Measurements from ENCODE around the gene TRIP10.

Gene TRIP10

DNA sequence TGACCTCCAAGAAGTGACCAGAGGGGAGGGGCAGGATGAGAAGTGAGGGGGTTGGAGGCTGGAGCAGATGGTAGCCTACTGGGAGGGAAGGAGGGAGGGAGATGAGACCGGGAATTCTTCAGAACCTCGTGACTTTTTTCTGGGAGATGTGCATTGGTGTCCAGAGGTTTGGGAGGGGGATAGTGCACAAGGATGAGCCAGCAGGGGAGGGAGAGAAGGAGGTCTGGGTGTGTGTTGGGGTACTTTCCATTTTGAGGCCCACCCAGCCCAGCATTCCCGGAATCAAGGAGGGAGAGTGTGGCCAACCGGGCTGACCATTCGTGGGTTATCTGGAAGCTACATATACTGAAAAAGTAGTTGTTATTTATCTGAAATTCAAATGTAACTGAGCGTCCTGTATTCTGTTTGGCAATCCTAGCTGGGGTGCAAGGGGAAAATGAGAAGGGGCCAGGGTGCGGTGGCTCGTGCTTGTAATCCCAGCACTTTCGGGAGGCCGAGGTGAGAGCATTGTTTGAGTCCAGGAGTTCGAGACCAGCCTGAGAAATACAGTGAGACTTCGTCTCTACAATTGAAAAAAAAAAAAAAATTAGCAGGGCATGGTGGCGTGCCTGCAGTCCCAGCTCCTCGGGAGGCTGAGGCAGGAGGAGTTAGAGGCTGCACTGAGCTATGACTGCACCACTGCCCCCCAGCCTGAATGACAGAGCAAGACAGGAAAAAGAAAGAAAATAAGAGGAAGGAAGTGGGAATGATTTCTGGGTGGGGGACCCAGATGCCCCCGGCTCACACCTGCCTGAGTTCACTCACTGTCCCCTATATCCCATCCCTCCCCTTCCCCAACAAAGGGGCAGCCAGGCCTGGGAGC lies 14.6 kb upstream of the TRIP10 start:
- no peak for DNase-seq (ENCODE audit: low read depth in 2 of 2, low spot score in 1 of 2)

GRCh38 chr19:6725513-6726231 lies 13.8 kb upstream of the TRIP10 start:
- DNase-seq (ENCODE audit: low read depth in 2 of 2, low spot score in 1 of 2) = no peak

DNA sequence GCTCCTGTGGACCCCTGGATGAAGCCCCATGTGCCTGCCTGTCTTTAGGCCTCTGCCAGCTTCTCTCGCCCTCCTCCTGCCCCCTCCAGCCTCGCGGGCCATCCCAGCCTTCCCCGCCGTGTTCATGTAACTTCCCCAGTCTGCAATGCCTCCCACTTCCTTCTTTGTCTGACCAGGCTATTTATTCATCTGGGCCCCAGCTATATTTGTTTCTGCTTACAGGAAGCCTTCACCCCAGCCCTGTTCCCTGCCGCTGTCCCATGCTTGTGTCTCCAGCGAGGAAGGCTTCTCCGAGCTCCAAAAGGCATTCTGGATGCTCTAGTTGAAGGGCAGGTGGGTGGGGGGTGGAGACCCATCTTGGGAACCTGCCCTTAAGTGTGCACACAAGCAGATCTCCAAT lies 11.1 kb upstream of the TRIP10 start:
- no peak for DNase-seq (ENCODE audit: low read depth in 2 of 2, low spot score in 1 of 2)

DNA sequence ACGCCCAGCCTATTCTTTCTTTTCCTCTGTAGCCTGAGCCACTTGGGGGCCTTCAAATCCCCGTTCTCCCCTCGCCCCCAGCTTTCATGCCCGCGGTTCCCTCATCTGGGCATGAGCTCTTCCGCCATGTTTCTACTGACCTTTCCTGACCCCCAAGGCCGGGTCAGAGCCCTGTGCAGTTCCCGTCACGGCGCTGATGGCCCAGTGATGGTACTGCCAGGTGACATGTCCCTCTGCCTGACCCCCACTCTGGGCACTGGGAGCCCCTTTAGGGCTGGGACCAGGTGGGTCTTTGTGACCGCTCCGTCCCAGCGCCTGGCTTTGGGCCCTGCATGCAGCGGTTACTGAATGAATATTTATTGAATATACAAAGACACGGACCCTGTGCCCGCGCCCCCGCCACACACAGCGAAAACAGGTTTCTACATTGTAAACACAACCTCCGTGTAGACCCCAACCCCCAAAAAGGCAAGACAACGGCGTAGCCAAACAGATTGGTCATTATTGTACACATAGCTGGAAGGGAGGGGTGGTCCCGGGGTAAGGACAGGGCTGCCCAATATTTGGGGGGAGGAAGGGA lies 9.8 kb upstream of the TRIP10 start:
- no peak for DNase-seq (ENCODE audit: low read depth in 2 of 2, low spot score in 1 of 2)

GRCh38 chr19:6730153-6730804 lies 9.2 kb upstream of the TRIP10 start:
- DNase-seq (ENCODE audit: low read depth in 2 of 2, low spot score in 1 of 2) = no peak

- no peak for DNase-seq (ENCODE audit: low read depth in 2 of 2, low spot score in 1 of 2)
Observed at GRCh38 chr19:6730941-6731670, 8.4 kb upstream of the TRIP10 start.

GRCh38 chr19:6731822-6732221 lies 7.7 kb upstream of the TRIP10 start:
- no peak for DNase-seq (ENCODE audit: low read depth in 2 of 2, low spot score in 1 of 2)

DNA sequence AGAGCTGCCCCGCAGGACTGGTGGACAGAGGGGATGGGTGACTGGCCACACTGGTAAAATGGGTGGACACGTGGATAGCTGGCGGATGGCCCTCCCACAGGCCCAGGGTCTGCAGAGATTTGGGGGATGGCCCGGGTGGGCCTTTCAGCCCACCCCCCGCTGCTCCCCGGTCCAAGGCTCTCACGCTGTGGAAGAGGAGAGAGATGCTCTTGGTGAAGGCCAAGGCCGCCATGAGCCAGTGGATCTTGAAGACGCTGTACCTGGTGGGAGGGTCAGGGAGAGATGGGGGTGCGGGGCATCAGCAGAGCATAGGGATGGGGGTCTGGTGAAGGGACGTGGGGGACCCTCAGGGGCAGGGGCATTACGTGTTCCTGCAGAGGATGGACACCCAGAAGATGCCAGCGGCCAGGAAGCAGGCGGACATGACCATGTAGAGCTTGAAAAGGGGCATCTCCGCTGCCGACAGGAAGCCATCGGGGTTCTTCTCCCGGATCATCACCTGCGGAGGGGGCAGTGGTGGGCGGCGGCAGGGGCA lies 6.6 kb upstream of the TRIP10 start:
- DNase-seq (ENCODE audit: low read depth in 2 of 2, low spot score in 1 of 2) = no peak

DNA sequence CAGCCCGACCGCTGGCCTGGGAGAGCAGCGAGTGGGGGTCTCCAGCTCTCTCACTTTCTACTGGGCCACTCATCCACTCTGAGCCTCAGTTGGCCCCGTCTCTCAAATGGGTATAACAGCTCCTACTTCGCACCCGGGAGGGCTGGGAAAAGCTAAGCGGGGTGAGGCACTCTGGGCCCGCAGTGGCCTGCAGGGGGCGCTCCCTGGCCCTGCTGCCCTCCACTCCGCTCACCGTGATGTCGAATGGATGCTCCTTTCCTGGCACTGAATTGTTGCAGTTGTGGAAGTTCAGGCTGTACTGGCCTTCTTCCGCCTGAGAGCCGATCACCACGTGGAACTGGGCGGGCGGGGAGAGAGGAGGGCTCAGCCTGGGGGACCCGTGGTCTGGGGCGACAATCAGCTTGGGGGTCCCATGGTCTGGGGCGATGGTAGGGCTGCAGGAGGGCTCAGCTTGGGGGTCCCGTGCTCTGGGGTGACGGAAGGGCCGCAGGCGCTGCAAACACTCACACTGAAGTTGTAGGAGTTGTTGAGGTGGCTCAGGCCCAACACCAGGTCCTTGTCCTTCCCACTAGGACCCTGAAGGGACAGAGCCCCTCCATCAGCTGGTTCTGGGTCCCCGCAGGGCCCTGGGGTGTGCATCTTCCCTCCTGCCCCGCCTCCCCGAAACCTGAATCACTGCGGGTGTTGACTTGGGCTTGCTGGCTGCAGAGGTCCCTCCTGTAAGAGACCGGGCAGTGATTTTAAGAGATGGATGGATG lies 6.0 kb upstream of the TRIP10 start:
- no peak for DNase-seq (ENCODE audit: low read depth in 2 of 2, low spot score in 1 of 2)

DNA sequence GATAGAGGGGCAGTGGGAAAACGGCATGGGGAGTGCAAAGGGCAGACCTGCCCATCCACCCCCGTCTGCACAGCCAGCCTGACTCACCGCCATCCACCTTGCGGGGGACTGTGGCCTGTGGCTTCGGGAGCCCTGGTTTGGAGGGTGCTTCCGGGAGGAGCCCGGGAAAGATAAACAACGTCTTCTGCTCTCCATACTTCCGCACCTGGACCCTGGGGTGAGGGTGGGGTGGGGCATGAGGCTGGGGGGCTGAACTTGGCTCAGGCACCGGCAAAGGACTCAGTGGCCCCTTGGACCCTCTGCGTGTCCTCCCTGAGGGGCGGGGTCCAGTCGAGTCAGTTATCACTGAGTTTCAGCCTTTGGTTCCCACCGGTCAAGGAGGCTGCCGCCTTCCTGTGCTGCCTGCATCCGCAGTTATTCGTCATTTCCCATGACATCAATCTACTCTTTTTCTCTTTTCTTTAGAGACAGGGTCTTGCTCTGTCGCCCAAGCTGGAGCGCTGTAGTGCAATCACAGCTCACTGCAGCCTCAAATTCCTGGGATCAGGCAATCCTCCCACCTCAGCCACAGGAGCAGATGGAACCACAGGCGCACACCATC lies 5.3 kb upstream of the TRIP10 start:
- DNase-seq (ENCODE audit: low read depth in 2 of 2, low spot score in 1 of 2) = no peak

DNA sequence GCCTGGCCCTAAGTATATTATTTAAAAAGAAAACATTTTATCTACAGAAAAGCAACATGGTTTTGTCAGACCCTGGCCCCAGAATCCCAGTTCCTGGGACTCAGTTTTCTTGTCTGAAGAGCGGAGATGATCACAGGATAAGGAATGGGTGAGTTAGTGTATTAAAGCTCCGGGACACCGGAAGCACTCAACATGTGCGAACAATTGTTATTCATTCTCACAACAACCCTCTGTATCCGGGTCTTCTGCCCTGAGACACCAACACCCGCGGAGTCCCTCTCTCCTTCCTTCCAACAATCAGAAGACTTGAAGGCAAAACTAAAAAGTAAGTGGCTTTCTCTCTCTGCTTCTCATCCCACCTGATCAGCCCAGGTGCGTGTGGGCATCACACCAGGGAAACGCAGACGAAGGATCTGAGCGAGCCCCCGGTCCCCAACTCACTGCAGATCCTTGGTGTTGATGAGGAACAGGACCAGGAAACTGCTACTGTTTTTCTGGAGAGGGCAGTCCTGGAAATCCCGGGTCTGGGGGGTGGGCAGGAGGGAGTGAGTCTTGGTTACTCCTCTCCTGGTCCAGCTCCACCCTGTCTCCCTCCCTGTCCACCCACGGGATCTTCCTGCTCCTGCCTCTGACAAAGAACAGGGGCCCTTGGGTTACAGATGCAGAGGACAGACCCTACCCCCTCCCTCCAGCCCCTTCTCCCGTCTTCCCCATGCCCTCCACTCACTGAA lies 4.1 kb upstream of the TRIP10 start:
- DNase-seq (ENCODE audit: low read depth in 2 of 2, low spot score in 1 of 2) = no peak

GRCh38 chr19:6736169-6736916 lies 3.1 kb upstream of the TRIP10 start:
- DNase-seq (ENCODE audit: low read depth in 2 of 2, low spot score in 1 of 2) = peak; percentile 44 to 45

- DNase-seq (ENCODE audit: low read depth in 2 of 2, low spot score in 1 of 2) = no peak
Observed at GRCh38 chr19:6736917-6737283, 2.6 kb upstream of the TRIP10 start.

GRCh38 chr19:6737284-6737872 lies 2.1 kb upstream of the TRIP10 start, which contains the start of gene GPR108:
GPR108 (minus strand) TSS chr19:6737580; CDS start chr19:6737576, 4 bp downstream.
- peak; percentile 97 to 99 for DNase-seq (ENCODE audit: low read depth in 2 of 2, low spot score in 1 of 2)

- DNase-seq (ENCODE audit: low read depth in 2 of 2, low spot score in 1 of 2) = peak; percentile 38 to 60
Observed at GRCh38 chr19:6737873-6738786, 1.4 kb upstream of the TRIP10 start.

DNA sequence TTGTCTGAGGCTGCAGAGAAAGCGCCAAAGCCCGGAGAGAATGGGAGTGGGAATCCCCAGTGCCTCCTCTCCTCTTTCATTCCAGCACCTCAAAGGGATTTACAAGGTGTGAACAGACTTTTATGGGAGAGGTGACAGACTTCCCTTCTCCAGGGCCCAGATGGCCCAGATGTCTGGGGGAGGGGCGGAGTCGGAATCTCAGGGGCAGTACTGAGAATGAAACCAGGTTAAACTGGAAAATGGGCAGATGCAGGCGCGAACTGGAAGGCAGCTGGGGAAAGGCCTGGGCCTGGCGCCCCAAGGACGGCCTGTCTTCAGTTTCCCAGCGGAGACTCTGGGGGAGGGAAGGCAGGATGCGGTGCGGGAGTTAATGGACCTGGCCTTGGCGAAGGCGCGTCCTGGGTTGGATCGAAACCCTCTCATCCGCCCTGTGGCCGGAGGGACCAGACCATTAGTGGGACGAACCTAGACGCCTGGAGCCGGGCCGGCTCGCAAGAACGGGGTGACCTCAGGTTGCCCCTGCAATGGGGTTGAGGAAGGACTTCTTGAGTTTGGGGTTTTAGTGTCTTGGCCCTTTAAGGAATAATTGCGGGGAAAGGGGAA lies 592 bp upstream of the TRIP10 start:
- no peak for DNase-seq (ENCODE audit: low read depth in 2 of 2, low spot score in 1 of 2)
